GM19372 (cell line): ENCODE measurements around the gene ARHGEF19.

Experiments used
- ATAC-seq: cut with Tn5 transposase; IDR thresholded peaks from one replicate; pipeline ENCODE4 v1.9.1; 2021; ENCODE audit warnings: mild to moderate bottlenecking, low read depth, moderate library complexity; ENCODE audit not compliant: unreplicated experiment

Gene ARHGEF19

GRCh38 chr1:16153096-16153998 is 59.1 kb downstream of the ARHGEF19 start:
- no peak for ATAC-seq

GRCh38 chr1:16152481-16153087 is 59.9 kb downstream of the ARHGEF19 start:
- no peak for ATAC-seq

- ATAC-seq: no peak
Observed at GRCh38 chr1:16151995-16152384, 60.5 kb downstream of the ARHGEF19 start.

- ATAC-seq: no peak
Observed at GRCh38 chr1:16151196-16151994, 61.1 kb downstream of the ARHGEF19 start.

GRCh38 chr1:16150508-16150907 is 61.9 kb downstream of the ARHGEF19 start:
- no peak for ATAC-seq

- ATAC-seq: no peak
Observed at GRCh38 chr1:16149702-16150488, 62.6 kb downstream of the ARHGEF19 start.

- no peak for ATAC-seq
Observed at GRCh38 chr1:16149146-16149545, 63.3 kb downstream of the ARHGEF19 start.

- ATAC-seq: no peak
Observed at GRCh38 chr1:16148329-16149092, 63.9 kb downstream of the ARHGEF19 start.
